ENCODE measurements around the gene DCAF12L1. TPM values are rescaled to one million over a fixed set of nuclear protein-coding genes. Genes with fewer than 3 reads are reported as not detected.

The DCAF12L1 gene
- total RNA-seq = not detected
- not detected for polyA plus RNA-seq
- not detected for total RNA-seq

DNA sequence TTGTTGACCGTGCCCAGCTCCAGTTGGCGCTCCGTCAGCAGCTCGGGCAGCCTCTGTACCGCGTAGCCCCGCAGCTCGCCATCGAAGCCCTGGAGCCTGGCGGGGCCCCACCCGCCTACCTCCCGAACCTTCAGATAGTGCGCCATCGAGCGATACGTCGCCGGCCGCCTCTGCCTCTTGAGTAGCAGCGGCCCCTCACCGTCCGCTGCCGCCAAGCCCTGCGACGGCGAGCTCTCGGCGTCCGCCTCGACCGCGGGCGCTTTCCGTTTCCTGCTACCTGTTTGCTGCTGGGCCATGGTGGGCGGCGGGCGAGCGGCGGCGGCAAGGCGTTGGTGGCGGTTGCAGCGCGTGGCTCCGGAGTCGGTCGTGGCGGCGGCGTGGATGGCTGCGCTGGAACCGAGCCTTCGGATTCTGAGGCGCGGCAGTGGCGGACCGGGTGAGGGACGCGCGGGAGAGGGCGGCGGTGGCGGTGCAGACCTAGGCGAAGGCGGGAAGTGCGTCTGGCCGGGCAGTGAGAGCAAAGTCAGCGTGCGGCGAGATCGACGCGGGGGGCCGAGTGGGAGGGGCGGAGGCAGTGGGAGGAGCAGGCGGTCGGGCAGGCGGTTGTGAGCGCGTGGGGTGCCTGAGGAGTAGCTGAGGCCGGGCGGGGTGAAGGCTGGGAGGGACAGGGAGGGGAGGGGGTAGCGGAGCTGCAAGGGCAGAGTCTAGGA is at the start of gene DCAF12L1:
Gene DCAF12L1 (minus strand): TSS at position 502 of the 710 bp plus-strand sequence. CDS start 206 bp downstream, at position 296.
- no peaks in the 10 kb centered on the region for H3K36me3 Mint-ChIP-seq
- ChIA-PET POLR2A (no interaction called here), CTCF (no interaction called here)
- no peaks in the 10 kb centered on the region for H3K4me1 ChIP-seq (ENCODE audit: control insufficient read depth in 2 of 2, insufficient read depth in 2 of 2, low read length in 2 of 2)
- no peaks in the 10 kb centered on the region for H3K27me3 ChIP-seq (ENCODE audit: control insufficient read depth in 2 of 2, insufficient read depth in 2 of 2, low read length in 2 of 2)
- DNase-seq (no peak), ATAC-seq (no peak)
- peaks cover 0 to 10% (median 0%) of the 10 kb centered on the region in 11 donors for H3K9me3 Mint-ChIP-seq
- H3K4me3 Mint-ChIP-seq = no peak within 1 kb of the TSS
- H3K27me3 Mint-ChIP-seq = peaks cover 0 to 5% (median 4%) of the 10 kb centered on the region in 5 donors
- H3K4me3 ChIP-seq (ENCODE audit: low read length) = no peak within 1 kb of the TSS
- H3K36me3 ChIP-seq (ENCODE audit: control insufficient read depth in 2 of 3, insufficient read depth in 3 of 3, low read length in 3 of 3) = no peaks in the 10 kb centered on the region
- no peaks in the 10 kb centered on the region for H3K4me1 Mint-ChIP-seq
- no peaks in the 10 kb centered on the region for H3K9me3 ChIP-seq (ENCODE audit: control insufficient read depth in 2 of 3, low read length in 3 of 3)
- H3K27ac Mint-ChIP-seq = no peak within 1 kb of the TSS
- no peak within 1 kb of the TSS for H3K27ac ChIP-seq (ENCODE audit: low read depth, low read length)
- intact Hi-C loops (cut with micrococcal nuclease) = no loop called here

DNA sequence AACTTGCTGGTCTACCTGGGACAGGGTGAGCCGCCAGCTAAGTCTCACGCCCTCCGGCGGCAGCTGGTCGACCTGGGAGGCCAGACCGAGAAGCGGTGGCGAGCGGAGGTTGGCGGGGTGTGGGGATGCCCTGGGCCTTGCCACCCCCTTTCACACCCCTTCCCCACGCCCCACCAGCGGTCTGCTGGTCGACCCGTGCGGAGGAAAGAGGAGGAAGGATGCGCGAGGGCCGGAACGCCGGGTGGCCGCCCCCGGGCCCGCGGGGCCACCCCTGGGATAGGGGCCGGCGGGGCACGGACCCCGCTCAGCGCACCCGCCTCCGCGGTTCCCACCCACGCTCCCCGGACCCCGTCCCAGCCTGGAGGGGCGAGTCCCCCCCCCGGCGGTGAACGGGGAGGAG is 28.3 kb upstream of the DCAF12L1 start:
- Histone ChIP-seq H3K36me3 (ENCODE audit: control insufficient read depth in 2 of 3, insufficient read depth in 3 of 3, low read length in 3 of 3) (no peaks in the 10 kb centered on the region), H3K9me3 (ENCODE audit: control insufficient read depth in 2 of 3, low read length in 3 of 3) (no peaks in the 10 kb centered on the region), H3K4me3 (ENCODE audit: low read length) (no peak overlapping the region), H3K4me1 (ENCODE audit: control insufficient read depth in 2 of 2, insufficient read depth in 2 of 2, low read length in 2 of 2) (no peaks in the 10 kb centered on the region), H3K27me3 (ENCODE audit: control insufficient read depth in 2 of 2, insufficient read depth in 2 of 2, low read length in 2 of 2) (no peaks in the 10 kb centered on the region), H3K27ac (ENCODE audit: low read depth, low read length) (no peak overlapping the region)
- ATAC-seq (no peak), DNase-seq (no peak)
- H3K36me3 Mint-ChIP-seq = no peaks in the 10 kb centered on the region
- intact Hi-C loops (cut with micrococcal nuclease) = no loop called here
- ChIA-PET CTCF (no interaction called here), POLR2A (no interaction called here)
- H3K9me3 Mint-ChIP-seq = peaks cover 0 to 2% (median 0%) of the 10 kb centered on the region in 11 donors
- H3K27ac Mint-ChIP-seq = no peak overlapping the region
- no peak overlapping the region for H3K4me3 Mint-ChIP-seq
- H3K4me1 Mint-ChIP-seq = no peaks in the 10 kb centered on the region
- H3K27me3 Mint-ChIP-seq = no peaks in the 10 kb centered on the region

DNA sequence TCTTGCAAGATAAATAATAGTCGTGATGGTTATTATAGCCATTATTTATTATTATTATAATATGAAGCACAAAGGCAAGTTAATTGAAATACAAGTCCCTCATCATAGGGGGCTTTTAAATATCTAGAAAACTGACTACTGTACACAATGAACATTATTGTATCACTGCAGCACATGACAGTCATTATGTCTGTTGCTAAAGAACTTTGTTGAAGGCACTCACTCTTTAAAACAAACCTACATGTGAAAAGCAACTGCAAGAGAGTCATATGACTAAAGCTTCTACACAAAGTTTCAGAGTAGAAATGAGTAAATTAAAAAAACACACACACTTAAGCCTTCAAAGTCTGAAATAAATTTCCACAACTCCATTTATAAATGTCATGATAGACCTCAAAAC is 23.3 kb upstream of the DCAF12L1 start:
- no peak overlapping the region for H3K4me3 Mint-ChIP-seq
- CTCF ChIA-PET = no interaction called here

DNA sequence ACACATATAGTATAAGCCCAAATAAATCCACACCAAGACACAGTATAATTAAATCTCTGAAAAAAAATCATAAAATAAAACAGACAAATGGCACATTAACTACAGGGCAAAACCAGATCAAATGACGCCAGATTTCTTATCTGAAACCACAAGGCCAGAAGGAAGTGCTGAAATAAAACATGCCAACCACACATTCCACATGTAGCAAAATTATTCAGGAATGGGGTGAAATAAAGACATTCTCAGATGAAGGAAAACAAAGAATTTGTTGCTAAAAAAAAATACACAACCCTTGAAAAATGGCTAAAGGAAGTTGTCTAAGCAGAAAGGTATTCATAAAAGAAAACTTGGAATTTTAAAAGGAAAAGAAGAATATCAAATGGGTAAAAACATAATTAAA is 4.5 kb upstream of the DCAF12L1 start:
- no peak overlapping the region for H3K4me3 Mint-ChIP-seq
- H3K27ac Mint-ChIP-seq = no peak overlapping the region
- H3K36me3 Mint-ChIP-seq = no peaks in the 10 kb centered on the region
- peaks cover 0 to 7% (median 0%) of the 10 kb centered on the region in 11 donors for H3K9me3 Mint-ChIP-seq
- Histone ChIP-seq H3K9me3 (ENCODE audit: control insufficient read depth in 2 of 3, low read length in 3 of 3) (no peaks in the 10 kb centered on the region), H3K4me3 (ENCODE audit: low read length) (no peak overlapping the region), H3K27ac (ENCODE audit: low read depth, low read length) (no peak overlapping the region), H3K36me3 (ENCODE audit: control insufficient read depth in 2 of 3, insufficient read depth in 3 of 3, low read length in 3 of 3) (no peaks in the 10 kb centered on the region), H3K4me1 (ENCODE audit: control insufficient read depth in 2 of 2, insufficient read depth in 2 of 2, low read length in 2 of 2) (no peaks in the 10 kb centered on the region), H3K27me3 (ENCODE audit: control insufficient read depth in 2 of 2, insufficient read depth in 2 of 2, low read length in 2 of 2) (no peaks in the 10 kb centered on the region)
- ChIA-PET POLR2A (no interaction called here), CTCF (no interaction called here)
- intact Hi-C loops (cut with micrococcal nuclease) = no loop called here
- H3K4me1 Mint-ChIP-seq = no peaks in the 10 kb centered on the region
- peaks cover 0 to 4% (median 0%) of the 10 kb centered on the region in 5 donors for H3K27me3 Mint-ChIP-seq
- DNase-seq = no peak
- no peak for ATAC-seq

More for the DNA sequence above, 23.3 kb upstream of the DCAF12L1 start:
- Mint-ChIP-seq H3K9me3 (no peaks in the 10 kb centered on the region), H3K36me3 (no peaks in the 10 kb centered on the region), H3K27ac (no peak overlapping the region), H3K4me1 (no peaks in the 10 kb centered on the region), H3K27me3 (no peaks in the 10 kb centered on the region)
- ATAC-seq (no peak), DNase-seq (no peak)
- Histone ChIP-seq H3K36me3 (ENCODE audit: control insufficient read depth in 2 of 3, insufficient read depth in 3 of 3, low read length in 3 of 3) (no peaks in the 10 kb centered on the region), H3K4me1 (ENCODE audit: control insufficient read depth in 2 of 2, insufficient read depth in 2 of 2, low read length in 2 of 2) (no peaks in the 10 kb centered on the region), H3K27ac (ENCODE audit: low read depth, low read length) (no peak overlapping the region), H3K9me3 (ENCODE audit: control insufficient read depth in 2 of 3, low read length in 3 of 3) (no peaks in the 10 kb centered on the region), H3K4me3 (ENCODE audit: low read length) (no peak overlapping the region), H3K27me3 (ENCODE audit: control insufficient read depth in 2 of 2, insufficient read depth in 2 of 2, low read length in 2 of 2) (no peaks in the 10 kb centered on the region)
- intact Hi-C loops (cut with micrococcal nuclease) = no loop called here
- POLR2A ChIA-PET = no interaction called here

DNA sequence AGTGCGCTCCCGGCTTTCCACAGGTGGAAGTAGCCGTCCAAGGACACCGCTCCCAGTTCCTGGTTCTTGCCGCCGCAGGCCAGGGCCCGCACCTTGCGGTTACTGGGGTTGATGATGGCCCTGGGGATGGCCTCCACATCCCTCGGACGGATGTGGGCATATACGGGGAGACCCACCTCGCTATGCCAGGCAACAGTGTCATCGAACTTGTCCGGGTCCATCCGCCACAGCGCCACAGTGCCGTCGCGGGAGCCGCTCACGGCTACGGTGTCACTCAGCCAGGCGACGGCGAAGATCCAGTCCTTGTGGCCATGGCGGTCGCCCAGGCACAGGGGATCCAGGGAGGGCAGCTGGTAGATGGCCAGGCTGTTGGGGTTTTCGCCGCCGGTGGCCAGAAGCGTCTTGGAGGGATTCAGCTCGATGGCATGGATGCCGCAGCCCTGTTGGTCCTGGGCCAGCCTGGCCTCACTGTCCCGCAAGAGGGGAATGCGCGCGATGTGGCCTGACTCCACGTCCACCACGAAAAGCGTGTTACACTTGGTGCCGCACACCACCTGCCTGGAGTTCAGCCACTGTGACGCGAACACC is 795 bp downstream of the DCAF12L1 start:
- intact Hi-C loops (cut with micrococcal nuclease) = no loop called here
- Histone ChIP-seq H3K27me3 (ENCODE audit: control insufficient read depth in 2 of 2, insufficient read depth in 2 of 2, low read length in 2 of 2) (no peaks in the 10 kb centered on the region), H3K36me3 (ENCODE audit: control insufficient read depth in 2 of 3, insufficient read depth in 3 of 3, low read length in 3 of 3) (no peaks in the 10 kb centered on the region), H3K27ac (ENCODE audit: low read depth, low read length) (no peak overlapping the region), H3K4me3 (ENCODE audit: low read length) (no peak overlapping the region), H3K4me1 (ENCODE audit: control insufficient read depth in 2 of 2, insufficient read depth in 2 of 2, low read length in 2 of 2) (no peaks in the 10 kb centered on the region), H3K9me3 (ENCODE audit: control insufficient read depth in 2 of 3, low read length in 3 of 3) (no peaks in the 10 kb centered on the region)
- ChIA-PET POLR2A (no interaction called here), CTCF (no interaction called here)
- Mint-ChIP-seq H3K27ac (no peak overlapping the region), H3K4me1 (no peaks in the 10 kb centered on the region), H3K36me3 (no peaks in the 10 kb centered on the region), H3K9me3 (peaks cover 0 to 10% (median 0%) of the 10 kb centered on the region in 11 donors), H3K27me3 (peaks cover 0 to 5% (median 4%) of the 10 kb centered on the region in 5 donors), H3K4me3 (no peak overlapping the region)
- no peak for ATAC-seq
- DNase-seq = no peak

DNA sequence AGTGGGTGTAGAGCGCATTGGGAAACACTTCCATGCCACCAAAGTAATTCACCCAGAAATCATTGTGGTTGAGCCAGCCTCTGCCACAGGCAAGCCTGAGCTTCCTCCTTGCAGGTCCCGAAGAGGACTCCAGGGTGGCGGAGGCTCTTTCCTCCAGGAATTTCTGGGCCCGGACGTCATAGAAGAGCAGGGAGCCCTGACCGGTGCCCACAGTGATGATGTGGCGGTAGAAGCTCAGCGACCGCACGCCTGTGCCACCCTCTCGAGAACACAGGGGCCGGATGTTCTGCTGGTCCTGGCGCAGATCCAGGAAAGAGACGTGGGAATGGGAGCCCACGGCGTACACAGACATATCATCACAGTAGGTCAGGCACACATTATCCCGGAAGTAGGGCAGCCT is 1.3 kb downstream of the DCAF12L1 start:
- POLR2A ChIA-PET = no interaction called here
- no peak overlapping the region for H3K4me3 ChIP-seq (ENCODE audit: low read length)
- H3K27ac Mint-ChIP-seq = no peak overlapping the region
- no peak overlapping the region for H3K27ac ChIP-seq (ENCODE audit: low read depth, low read length)
- no peaks in the 10 kb centered on the region for H3K36me3 ChIP-seq (ENCODE audit: control insufficient read depth in 2 of 3, insufficient read depth in 3 of 3, low read length in 3 of 3)
- no peaks in the 10 kb centered on the region for H3K36me3 Mint-ChIP-seq
- no peaks in the 10 kb centered on the region for H3K4me1 Mint-ChIP-seq
- ATAC-seq (no peak), DNase-seq (no peak)
- intact Hi-C loops (cut with micrococcal nuclease) = no loop called here
- CTCF ChIA-PET = no interaction called here
- H3K4me3 Mint-ChIP-seq = no peak overlapping the region
- no peaks in the 10 kb centered on the region for H3K27me3 ChIP-seq (ENCODE audit: control insufficient read depth in 2 of 2, insufficient read depth in 2 of 2, low read length in 2 of 2)
- H3K4me1 ChIP-seq (ENCODE audit: control insufficient read depth in 2 of 2, insufficient read depth in 2 of 2, low read length in 2 of 2) = no peaks in the 10 kb centered on the region
- peaks cover 0 to 5% (median 4%) of the 10 kb centered on the region in 5 donors for H3K27me3 Mint-ChIP-seq
- peaks cover 0 to 10% (median 0%) of the 10 kb centered on the region in 11 donors for H3K9me3 Mint-ChIP-seq
- H3K9me3 ChIP-seq (ENCODE audit: control insufficient read depth in 2 of 3, low read length in 3 of 3) = no peaks in the 10 kb centered on the region

DNA sequence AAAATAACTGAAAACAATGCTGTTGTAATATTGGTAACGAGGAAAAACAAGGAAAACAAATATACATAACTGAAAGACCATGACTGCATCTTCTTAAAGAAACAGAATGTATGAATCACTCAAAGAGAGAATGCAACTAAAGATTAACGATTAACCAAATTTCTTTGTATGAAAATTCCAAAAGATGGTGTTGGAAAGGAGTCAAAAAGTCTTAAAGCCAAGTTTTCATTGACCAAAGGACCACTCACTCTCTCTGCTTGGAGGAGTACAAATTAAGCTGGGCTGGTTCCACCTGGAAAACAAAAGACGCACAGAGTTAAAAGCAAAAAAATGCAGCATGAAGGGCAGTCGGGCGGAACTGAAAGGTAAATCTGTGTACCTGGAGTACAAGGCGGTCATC is 1.8 kb downstream of the DCAF12L1 start:
- H3K36me3 Mint-ChIP-seq = no peaks in the 10 kb centered on the region
- no peak overlapping the region for H3K27ac Mint-ChIP-seq
- POLR2A ChIA-PET = no interaction called here

More for the DNA sequence above, 1.8 kb downstream of the DCAF12L1 start:
- CTCF ChIA-PET = no interaction called here
- DNase-seq = no peak
- Histone ChIP-seq H3K4me3 (ENCODE audit: low read length) (no peak overlapping the region), H3K4me1 (ENCODE audit: control insufficient read depth in 2 of 2, insufficient read depth in 2 of 2, low read length in 2 of 2) (no peaks in the 10 kb centered on the region), H3K27me3 (ENCODE audit: control insufficient read depth in 2 of 2, insufficient read depth in 2 of 2, low read length in 2 of 2) (no peaks in the 10 kb centered on the region), H3K27ac (ENCODE audit: low read depth, low read length) (no peak overlapping the region), H3K36me3 (ENCODE audit: control insufficient read depth in 2 of 3, insufficient read depth in 3 of 3, low read length in 3 of 3) (no peaks in the 10 kb centered on the region), H3K9me3 (ENCODE audit: control insufficient read depth in 2 of 3, low read length in 3 of 3) (no peaks in the 10 kb centered on the region)
- Mint-ChIP-seq H3K27me3 (peaks cover 0 to 5% (median 4%) of the 10 kb centered on the region in 5 donors), H3K9me3 (peaks cover 0 to 10% (median 0%) of the 10 kb centered on the region in 11 donors), H3K4me1 (no peaks in the 10 kb centered on the region), H3K4me3 (no peak overlapping the region)
- no peak for ATAC-seq
- intact Hi-C loops (cut with micrococcal nuclease) = no loop called here
